ENCODE measurements around the gene TRPV4. TPM values are rescaled to one million over a fixed set of nuclear protein-coding genes. Genes with fewer than 3 reads are reported as not detected.
A peak's percentile ranks its signal among the peaks of the same experiment; 100 is the strongest.

Gene TRPV4
- total RNA-seq, 1 donor from 2014 or later = 1.8 TPM

DNA sequence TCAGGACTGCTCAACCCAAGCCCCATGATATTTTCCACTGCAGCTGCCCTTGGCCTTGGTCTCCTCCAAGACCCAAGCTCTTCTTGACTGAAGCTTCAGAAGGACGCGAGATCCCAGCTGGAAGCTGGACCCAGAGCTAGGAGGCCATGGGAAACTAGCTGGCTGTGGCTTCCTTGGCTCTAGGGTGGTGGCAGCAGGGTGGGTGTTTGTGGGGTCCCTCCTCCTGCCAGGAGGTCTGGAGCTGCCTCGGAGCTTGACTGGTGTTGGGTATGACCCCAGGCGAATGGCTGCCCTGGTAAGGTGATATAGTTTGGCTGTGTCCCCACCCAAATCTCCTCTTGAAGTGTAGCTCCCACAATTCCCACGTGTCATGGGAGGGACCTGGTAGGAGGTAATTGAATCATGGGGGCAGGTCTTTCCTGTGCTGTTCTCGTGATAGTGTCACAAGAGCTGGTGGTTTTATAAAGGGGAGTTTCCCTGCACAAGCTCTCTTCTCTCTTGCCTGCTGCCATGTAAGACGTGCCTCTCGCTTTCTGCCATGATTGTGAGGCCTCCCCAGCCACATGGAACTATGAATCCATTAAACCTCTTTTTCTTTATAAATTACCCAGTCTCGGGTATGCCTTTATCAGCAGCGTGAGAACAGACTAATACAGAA, 51.4 kb downstream of the TRPV4 start:
- no peak for DNase-seq (ENCODE audit: low read depth in 2 of 2)

DNA sequence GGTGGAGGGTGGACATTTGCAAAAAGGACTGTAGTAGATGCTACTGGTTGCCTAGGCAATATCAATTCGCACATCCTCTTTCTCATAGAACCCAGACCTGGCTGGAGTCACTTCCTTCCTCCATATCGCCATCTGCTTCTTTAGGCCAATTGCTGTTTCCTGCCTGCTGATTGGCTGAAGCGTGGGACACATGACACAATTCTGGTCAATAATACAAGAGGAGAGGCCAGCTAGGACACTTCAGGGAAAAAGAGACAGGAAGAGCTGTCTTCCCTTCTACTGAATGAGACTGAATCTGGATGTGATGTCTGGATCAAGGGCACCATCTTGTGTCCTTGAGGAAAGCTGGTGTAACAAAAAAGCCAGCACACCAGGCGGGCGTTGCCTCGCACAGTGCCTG, 53.8 kb downstream of the TRPV4 start:
- DNase-seq (ENCODE audit: low read depth in 2 of 2) = peak in 1 of 2 donors; percentile 57

DNA sequence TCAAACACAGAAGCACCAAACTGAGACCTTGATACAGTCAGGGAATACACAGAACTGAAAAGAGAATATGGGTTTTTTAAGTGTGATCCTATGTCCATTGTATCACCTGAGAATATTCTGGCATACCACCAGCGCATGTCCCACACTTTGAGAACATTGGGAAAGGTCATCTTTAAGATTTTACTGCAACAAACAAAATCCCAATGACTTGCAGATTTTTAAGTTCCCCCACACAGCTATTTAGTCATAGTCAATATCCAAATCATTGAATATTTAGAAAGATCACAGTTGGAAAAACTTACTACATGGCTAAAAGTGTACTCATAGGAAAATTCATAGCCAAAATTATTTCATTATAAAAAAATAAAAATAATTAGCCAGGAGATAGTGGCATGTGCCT, 54.5 kb downstream of the TRPV4 start:
- DNase-seq (ENCODE audit: low read depth in 2 of 2) = no peak

DNA sequence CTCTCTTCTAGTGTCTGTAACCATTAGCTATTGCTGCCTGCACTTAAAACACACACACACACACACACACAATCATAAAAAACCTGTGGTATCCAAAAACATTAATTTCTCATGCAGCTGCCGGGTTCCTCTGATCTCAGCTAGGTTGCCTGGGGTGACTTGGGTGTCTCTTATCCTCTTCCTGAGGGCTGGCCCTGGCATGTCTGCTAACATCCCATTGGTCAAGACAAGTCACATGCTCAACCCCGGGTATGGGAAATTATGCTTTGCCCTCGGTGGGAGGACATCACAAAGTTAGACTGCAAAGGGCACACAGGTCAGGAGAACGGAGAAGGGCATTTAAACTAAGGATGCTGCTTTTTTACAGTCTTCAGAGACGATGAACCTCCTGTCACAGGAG, 55.7 kb downstream of the TRPV4 start:
- peak in 1 of 2 donors; percentile 39 for DNase-seq (ENCODE audit: low read depth in 2 of 2)

DNA sequence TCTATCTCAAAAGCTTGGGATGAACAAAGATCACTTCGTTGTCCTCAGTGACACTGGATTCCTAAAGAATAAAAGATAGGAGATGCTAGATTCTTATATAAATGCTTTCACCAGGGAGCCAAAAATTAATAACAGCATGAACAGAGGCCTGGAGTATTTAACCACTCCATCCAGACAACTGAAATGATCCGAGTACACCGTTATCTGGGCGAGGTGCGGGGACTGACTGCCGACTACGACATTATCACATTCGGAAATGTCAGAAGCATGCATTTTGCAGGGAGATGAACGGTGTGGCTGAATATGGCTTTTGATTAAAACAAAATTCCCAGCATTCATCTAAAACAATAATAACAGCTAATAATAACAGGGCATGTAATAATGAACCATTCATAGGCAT, 56.6 kb downstream of the TRPV4 start:
- no peak for DNase-seq (ENCODE audit: low read depth in 2 of 2)

DNA sequence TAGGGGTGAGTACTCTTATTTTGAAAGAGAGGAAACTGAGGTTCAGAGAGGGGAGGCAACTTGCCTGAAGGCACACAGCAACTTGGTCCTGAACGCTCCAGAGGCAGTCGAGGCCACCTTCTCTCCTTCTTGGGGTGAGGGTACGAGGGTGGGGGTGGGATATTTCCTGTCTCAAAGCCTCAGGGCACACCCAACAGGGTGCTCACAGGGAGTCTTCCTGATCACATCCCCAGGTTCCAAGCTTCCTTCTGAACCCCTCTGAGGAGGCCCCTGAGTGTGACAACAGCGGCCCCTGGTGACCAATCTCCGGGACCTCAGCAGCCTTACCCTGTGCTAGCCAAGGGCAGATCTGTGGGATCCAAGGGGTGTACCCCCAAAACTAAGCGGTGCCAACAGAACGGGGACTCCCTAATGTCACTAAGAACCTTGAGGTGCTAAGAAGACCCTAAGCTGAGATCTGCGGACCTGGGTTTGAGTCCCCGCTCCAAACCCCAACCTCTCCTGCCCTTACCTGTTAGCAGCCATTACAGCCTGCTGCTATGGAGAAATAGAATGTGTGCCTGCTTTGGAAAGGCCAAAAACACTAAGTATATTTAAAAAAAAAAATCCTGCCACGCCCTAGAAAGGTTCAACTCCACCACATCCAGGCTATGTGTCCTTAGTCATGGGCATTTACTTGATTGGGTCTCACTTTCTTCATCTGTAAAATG, 57.9 kb downstream of the TRPV4 start:
- peak; percentile 74 for DNase-seq (ENCODE audit: low read depth in 2 of 2)

DNA sequence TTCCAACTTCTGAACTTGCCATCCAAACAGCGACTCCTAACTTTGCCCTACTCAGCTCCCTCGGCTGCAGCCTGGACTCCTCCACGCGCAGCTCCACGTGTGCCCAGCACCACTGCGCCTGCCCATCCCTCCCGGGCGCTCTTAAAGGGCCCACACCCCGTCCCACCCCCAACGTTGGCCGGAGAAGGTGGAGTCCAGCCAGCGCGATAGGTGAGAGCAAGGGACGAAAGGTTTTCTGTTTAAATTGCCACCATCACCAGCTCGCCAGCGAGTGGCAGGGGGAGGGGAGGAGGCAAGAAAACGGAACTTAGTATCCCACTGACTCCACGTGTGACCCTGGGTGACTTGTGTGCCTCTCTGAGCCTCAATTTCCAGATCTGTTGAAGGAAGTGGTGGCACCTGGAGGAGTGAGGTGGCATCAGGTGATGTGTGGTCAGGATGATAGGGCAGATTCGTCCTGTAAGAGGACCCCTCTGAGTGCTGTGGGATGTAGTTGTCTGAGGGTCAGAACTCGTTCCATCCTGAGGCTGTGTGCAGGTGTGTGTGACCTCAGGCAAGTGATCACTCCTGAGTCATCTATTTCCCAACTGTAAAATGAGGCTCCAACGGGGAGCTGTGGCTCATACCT, 59.7 kb downstream of the TRPV4 start:
- no peak for DNase-seq (ENCODE audit: low read depth in 2 of 2)

DNA sequence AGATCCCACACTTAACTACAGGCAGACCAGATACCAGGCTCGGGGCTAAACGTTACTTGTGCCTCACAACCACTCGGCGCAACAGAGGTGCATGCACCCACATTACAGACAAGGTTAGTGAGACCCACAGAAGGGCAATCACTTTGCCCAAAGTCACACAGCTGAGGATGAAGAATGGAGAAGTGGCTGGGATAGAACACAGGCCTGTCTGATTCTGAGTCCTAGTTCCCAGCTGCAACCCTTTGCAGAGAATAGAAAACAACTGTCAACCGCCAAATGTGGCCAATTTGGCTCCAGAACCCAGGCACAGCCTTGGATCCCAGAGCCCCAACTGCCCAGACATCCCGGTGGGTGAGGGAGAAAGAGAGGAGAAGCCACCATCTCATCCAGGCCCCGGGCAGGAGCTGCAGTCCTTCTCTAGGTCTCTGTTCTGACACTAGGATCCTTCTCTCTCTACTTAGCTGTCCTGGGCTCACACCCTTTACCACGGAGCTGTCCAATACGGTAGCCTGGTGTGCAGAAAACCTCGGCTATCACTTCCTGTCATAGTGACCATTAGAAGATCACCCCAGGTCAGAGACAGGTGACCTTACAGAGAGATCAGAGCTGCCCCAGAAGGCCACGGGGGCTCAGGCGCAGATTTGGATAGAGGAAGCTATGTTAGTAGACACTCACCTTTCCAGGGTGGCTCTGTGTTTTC, 60.4 kb downstream of the TRPV4 start:
- no peak for DNase-seq (ENCODE audit: low read depth in 2 of 2)

DNA sequence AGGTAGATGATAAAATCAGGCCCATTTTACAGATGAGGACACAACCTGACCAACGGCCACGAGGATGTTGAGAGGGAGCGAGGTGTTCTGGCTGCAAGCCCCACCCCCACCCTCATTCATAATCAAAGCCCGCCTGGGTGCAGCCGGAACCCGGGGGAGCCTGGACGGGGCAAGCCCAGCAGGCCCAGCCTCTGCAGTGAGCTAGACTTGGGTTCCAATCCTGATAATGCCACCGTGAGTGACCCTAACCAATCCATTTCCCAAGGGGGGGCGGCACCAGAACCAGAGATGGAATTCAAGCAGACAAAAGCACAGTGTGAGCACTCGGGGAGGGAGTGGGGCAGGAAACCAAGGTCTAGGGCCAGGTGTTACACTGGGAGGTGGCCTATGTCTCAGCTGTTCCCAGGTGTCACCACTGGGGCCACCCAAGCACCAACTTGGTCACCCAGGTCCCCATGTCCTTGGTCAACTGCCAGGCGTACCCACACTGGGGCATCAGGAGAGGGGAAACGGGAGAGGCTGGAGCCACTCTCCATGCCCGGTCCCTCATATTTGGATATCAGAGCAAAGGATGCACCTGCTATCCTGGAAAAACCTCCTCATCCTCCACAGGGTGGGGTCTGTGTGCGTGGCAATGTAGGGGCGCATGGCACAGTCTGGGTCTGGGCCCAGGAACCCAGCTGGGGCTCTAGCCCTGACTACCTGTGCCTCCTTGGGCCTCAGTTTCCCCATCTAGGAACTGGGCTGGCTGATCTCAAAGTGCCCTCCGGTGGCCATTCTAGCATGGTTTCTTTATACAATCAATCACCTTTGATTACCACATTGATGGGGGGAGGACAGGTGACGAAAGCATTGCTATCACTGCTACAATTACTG, 61.2 kb downstream of the TRPV4 start:
- no peak for DNase-seq (ENCODE audit: low read depth in 2 of 2)

DNA sequence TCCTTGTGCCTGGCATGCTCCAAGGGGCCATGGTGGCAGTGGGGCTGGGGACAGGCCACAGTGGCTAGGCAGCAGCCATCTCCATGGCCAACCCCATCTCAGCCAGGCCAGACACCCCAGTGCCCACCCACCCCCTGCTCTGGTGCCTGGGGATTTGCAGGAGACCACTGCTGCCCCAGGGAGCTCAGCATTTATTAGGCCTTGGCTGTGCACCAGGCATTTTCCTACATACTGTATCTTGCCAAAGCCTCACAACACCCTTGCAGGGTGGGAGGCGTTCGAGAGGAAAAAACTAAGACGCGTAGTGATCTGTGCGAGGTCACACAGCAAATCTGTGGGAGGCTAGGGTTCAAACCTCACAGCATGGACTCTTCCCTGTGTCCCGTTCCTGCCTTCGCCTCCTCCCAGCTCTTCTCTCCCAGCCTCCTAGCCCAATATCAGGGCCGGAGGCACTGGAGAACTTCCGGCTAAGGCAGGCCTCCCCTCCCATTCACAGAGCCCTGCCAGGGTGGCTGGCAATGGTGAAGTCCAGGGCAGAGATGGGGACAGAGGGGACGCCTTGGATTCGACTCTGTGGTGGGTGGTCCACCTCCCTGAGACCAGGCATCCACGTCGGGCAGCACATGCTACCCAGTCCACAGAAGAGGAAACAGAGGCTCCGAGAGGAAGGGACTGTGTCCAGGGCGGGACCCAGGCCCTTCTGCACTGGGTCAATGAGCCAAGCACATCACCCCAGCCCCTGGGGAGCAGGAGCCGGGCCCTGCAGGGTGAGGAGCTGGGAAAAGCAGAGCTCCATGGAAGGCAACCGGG, 62.1 kb downstream of the TRPV4 start:
- DNase-seq (ENCODE audit: low read depth in 2 of 2) = no peak

DNA sequence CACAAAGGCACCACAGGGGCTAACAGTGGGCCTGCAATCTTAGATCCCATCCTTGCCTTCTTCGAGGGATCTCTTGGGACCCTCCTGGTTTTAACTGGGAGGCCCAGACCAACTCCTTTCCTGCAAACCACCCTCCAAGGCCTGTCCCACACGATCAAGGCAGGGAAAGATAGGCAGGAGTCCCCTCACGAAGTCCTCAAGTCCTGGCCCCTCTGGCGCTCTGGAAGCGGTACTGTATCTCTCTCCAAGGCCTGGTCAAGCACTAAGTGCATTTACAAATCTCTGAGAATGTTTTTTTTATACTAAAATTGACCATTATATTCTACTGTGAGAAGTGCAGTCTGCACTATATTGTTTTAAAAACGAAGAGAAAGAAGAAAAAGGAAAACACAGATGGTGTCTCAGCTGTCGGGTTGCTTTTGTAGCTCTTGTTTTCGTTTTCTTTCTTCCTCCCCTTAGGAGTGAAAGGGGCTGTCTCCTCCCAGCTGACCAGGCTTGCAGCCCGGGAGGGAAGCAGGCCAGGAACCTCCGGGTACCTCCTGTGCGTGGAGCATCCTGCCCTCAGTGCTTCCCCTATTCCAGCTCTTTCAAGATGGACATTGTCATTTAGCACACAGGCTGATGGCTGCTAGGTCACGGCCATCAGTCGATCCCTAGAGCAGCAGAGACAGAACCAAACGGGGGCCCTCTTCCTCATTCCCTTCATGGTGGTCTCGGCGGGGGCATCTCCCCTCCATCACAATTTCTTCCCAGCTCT, 62.9 kb downstream of the TRPV4 start:
- no peak for DNase-seq (ENCODE audit: low read depth in 2 of 2)

DNA sequence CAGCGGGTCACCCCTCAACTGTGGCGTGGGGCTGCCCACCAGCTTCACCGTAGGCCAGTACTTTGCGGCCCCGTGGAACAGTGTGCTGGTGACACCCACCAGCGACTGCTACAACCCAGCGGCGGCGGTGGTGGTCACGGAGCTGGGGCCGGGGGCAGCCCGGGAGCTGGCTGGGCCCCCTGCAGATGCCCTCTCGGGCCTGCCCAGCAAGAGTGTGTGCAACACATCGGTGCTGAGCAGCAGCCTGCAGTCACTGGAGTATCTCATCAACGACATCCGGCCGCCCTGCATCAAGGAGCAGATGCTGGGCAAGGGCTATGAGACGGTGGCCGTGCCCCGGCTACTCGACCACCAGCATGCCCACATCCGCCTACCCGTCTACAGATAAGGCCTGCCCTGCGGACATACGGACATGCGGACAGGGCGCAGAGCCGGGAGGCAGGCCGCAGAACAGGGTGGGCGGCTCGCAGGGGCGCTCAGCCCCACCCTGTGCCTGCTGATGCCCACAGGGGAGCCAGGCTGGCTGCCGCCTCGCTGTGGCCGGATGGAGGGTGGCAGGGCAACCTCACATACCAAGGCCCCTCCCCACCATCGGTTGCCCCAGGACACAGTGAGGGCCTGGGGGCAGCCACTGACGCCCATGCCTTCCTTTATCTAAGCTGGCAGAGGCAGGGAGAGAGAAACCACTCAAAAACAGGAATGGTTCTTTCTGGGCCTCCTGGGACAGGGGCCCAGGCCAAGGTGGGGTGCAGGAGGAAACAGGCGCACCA, 64.1 kb downstream of the TRPV4 start:
- no peak for DNase-seq (ENCODE audit: low read depth in 2 of 2)

DNA sequence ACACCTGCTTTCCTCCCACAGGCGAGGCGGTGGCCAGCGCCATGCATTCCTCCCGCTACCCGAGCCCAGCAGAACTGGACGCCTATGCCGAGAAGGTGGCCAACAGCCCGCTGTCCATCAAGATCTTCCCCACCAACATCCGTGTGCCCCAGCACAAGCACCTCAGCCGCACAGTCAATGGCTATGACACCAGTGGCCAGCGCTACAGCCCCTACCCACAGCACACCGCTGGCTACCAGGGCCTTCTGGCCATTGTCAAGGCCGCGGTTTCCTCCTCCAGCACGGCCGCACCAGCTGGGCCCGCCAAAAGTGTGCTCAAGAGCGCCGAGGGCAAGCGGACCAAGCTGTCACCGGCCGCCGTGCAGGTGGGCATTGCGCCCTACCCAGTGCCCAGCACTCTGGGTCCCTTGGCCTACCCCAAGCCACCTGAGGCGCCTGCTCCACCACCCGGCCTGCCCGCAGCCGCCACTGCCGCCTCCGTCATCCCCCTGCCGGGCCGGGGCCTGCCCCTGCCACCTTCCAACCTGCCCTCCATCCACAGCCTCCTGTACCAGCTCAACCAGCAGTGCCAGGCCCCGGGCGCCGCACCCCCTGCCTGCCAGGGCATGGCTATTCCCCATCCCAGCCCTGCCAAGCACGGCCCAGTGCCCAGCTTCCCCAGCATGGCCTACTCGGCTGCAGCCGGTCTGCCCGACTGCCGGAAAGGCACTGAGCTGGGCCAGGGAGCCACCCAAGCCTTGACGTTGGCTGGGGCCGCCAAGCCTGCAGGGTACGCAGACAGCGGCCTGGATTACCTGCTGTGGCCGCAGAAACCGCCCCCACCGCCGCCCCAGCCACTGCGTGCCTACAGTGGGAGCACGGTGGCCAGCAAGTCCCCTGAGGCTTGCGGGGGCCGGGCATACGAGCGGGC, 65.0 kb downstream of the TRPV4 start:
- no peak for DNase-seq (ENCODE audit: low read depth in 2 of 2)

DNA sequence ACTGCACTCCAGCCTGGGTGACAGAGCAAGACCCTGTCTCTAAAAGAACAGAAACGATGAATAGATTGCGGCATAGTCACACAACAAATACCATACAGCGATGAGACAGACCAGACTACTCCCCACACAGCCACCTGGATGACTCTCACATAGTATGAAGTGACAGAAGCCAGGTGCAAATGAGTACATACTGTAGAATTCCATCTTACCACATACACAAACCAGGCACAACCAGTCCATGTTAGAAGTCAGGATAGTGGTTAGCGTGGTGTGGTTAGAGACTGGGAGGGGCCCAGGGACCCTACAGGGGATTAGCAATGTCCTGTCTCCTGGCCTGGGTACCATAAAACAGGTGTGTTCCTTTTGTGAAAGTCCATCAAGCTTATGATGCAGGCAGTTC, 65.7 kb downstream of the TRPV4 start:
- no peak for DNase-seq (ENCODE audit: low read depth in 2 of 2)

DNA sequence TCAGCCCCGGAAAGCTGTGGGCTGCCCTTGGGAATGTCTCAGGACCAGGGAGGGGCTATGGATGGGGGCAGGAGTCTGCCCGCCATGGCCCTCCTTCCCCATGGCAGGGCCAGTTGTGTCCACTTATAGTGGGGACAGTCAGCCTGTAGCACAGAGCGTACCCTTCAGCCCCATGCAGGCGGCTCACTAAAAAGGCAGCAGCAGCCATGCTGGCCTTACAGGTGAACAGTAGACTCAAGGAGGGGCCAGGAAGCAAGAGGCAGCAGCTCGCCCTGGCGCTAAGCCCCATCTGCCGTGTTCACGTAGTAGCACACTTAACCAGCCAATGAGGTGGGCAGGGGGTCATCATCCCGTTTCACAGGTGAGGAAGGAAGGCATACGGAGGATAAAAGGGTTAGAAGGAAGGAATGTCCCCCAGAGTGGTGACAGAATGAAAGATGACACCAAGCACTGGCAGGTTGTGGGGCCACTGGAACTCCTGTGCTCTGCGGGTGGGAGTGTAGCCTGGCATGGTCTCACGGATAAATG, 66.9 kb downstream of the TRPV4 start:
- DNase-seq (ENCODE audit: low read depth in 2 of 2) = no peak

DNA sequence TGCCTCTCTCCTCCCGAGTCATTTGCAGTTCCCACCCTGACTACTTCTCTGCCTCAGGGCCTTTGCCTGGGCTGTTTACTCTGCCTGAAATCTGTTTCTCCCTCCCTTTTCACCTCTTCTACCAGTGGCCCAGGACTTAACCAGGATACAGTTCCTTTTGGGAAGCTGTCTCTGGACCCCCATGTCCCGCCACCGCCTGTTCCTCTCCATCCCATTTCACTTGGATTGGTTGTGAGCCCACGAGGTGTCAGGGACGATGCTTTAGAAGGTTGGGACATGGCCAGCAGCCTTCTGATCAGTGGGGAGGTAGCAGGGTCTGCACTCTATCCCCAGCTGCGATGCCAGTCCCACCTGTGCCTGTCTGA, 67.8 kb downstream of the TRPV4 start:
- DNase-seq (ENCODE audit: low read depth in 2 of 2) = no peak

DNA sequence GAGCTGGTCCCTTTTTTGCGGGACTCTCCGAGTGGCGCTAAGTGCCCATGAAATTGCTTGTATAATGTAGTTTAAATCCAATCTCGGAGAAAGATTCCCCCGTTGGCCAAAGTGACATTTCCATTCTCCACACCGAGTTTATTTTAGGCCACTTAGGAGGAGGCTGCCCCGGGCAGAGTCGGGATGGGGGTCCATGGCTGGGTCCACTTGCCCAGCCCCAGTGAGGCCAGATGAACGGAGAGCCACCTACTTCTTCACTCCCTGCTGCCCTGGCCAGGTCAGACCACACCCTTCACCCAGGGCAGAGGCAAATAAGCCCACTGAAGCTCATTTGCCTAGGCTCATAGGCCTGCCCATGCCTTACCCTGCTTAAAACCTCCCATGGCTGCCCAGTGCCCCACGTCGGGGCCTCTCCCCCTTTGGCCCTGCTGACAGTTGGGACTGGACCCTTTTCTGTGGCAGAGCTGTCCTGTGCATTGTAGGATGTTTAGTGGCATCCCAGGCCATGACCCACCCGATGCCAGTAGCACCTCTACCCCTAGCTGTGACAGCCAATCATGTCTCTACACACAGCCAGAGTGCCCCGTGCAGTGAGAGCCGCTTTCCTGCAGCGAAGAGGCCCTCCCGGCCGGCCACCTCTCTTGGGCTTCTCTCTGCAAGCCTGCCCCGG, 68.3 kb downstream of the TRPV4 start:
- DNase-seq (ENCODE audit: low read depth in 2 of 2) = no peak
